GM21619 (cell line): ENCODE results near the gene CORO1C.
"Not testable (repeated sequence)": the region's sequence is repeated elsewhere in the genome, so short reads cannot be mapped to it uniquely, and the experiment has no call there.

Experiments
- ATAC-seq: cut with Tn5 transposase; IDR thresholded peaks from one replicate; pipeline ENCODE4 v1.9.1; 2021; ENCODE audit not compliant: unreplicated experiment

The CORO1C gene

GRCh38 chr12:108755481-108755880 lies 24.2 kb upstream of the CORO1C start:
- ATAC-seq, result no peak

GRCh38 chr12:108753976-108754375 lies 22.7 kb upstream of the CORO1C start:
- ATAC-seq, result no peak

GRCh38 chr12:108752387-108752786 lies 21.1 kb upstream of the CORO1C start:
- no peak for ATAC-seq

- ATAC-seq, result no peak
Measured at GRCh38 chr12:108751821-108752220, 20.5 kb upstream of the CORO1C start.

GRCh38 chr12:108751003-108751402 lies 19.7 kb upstream of the CORO1C start:
- ATAC-seq, result not testable (repeated sequence)

- ATAC-seq, result no peak
Measured at GRCh38 chr12:108750526-108750925, 19.2 kb upstream of the CORO1C start.

- ATAC-seq, result no peak
Measured at GRCh38 chr12:108747563-108747962, 16.2 kb upstream of the CORO1C start.

- ATAC-seq, result no peak
Measured at GRCh38 chr12:108745641-108746040, 14.3 kb upstream of the CORO1C start.

GRCh38 chr12:108744021-108744897 lies 12.9 kb upstream of the CORO1C start:
- ATAC-seq, result no peak

- ATAC-seq, result no peak
Measured at GRCh38 chr12:108738170-108738569, 6.9 kb upstream of the CORO1C start.

- ATAC-seq, result no peak
Measured at GRCh38 chr12:108735855-108736254, 4.5 kb upstream of the CORO1C start.

GRCh38 chr12:108734200-108734906 lies 3.0 kb upstream of the CORO1C start:
- no peak for ATAC-seq

GRCh38 chr12:108733230-108733531 lies 1.9 kb upstream of the CORO1C start:
- ATAC-seq, result not testable (repeated sequence)

- no peak for ATAC-seq
Measured at GRCh38 chr12:108732489-108733229, 1.3 kb upstream of the CORO1C start.

- ATAC-seq, result peak; percentile 50
Measured at GRCh38 chr12:108731866-108732461, 646 bp upstream of the CORO1C start.

GRCh38 chr12:108730365-108731104 lies 783 bp downstream of the CORO1C start:
- ATAC-seq, result peak; percentile 25

- no peak for ATAC-seq
Measured at GRCh38 chr12:108729612-108730364, 1.5 kb downstream of the CORO1C start.

- ATAC-seq, result no peak
Measured at GRCh38 chr12:108728820-108729611, 2.3 kb downstream of the CORO1C start.
